ENCODE data around the gene SIRPA.

Gene SIRPA

GRCh38 chr20:1924910-1925861 is 30.0 kb downstream of the SIRPA start:
- no peaks in the 10 kb centered on the region for H3K27me3 ChIP-seq (ENCODE audit: insufficient read depth, poor library complexity, severe bottlenecking)
- H3K27ac ChIP-seq (replicated peaks): no peak overlapping the region
- no peak overlapping the region for H3K4me3 ChIP-seq (replicated peaks; ENCODE audit: insufficient read depth, low read length)
- no peak for DNase-seq (ENCODE audit: low read depth in 1 of 2, low spot score in 1 of 2)
- TF ChIP-seq REST (IDR thresholded peaks at IDR 0.05; ENCODE audit: insufficient replicate concordance, low read depth) (no peak), GABPA (IDR thresholded peaks at IDR 0.05; ENCODE audit: low read depth) (no peak), SPI1 (IDR thresholded peaks at IDR 0.05; ENCODE audit: borderline replicate concordance, low read depth) (no peak), CTCF (IDR thresholded peaks at IDR 0.05; ENCODE audit: insufficient read depth, low read length) (no peak), POLR2AphosphoS5 (IDR thresholded peaks at IDR 0.05; ENCODE audit: low read depth) (no peak)

- H3K27me3 ChIP-seq (ENCODE audit: insufficient read depth, poor library complexity, severe bottlenecking): no peaks in the 10 kb centered on the region
- no peak overlapping the region for H3K4me3 ChIP-seq (replicated peaks; ENCODE audit: insufficient read depth, low read length)
- H3K27ac ChIP-seq (replicated peaks): no peak overlapping the region
- no peak for TF ChIP-seq REST (IDR thresholded peaks at IDR 0.05; ENCODE audit: insufficient replicate concordance, low read depth)
- no peak for TF ChIP-seq CTCF (IDR thresholded peaks at IDR 0.05; ENCODE audit: insufficient read depth, low read length)
- TF ChIP-seq SPI1 (IDR thresholded peaks at IDR 0.05; ENCODE audit: borderline replicate concordance, low read depth): no peak
- no peak for TF ChIP-seq GABPA (IDR thresholded peaks at IDR 0.05; ENCODE audit: low read depth)
- TF ChIP-seq POLR2AphosphoS5 (IDR thresholded peaks at IDR 0.05; ENCODE audit: low read depth): no peak
- DNase-seq (ENCODE audit: low read depth in 1 of 2, low spot score in 1 of 2): no peak
These were observed 31.0 kb downstream of the SIRPA start for GRCh38 chr20:1926237-1926636.

GRCh38 chr20:1927217-1927616 is 32.0 kb downstream of the SIRPA start:
- Histone ChIP-seq H3K27ac (replicated peaks) (no peak overlapping the region), H3K27me3 (ENCODE audit: insufficient read depth, poor library complexity, severe bottlenecking) (no peaks in the 10 kb centered on the region), H3K4me3 (replicated peaks; ENCODE audit: insufficient read depth, low read length) (no peak overlapping the region)
- DNase-seq (ENCODE audit: low read depth in 1 of 2, low spot score in 1 of 2): no peak
- TF ChIP-seq CTCF (IDR thresholded peaks at IDR 0.05; ENCODE audit: insufficient read depth, low read length): no peak
- no peak for TF ChIP-seq POLR2AphosphoS5 (IDR thresholded peaks at IDR 0.05; ENCODE audit: low read depth)
- peak; percentile 38; the same call in 1 of the 2 replicates for TF ChIP-seq SPI1 (IDR thresholded peaks at IDR 0.05; ENCODE audit: borderline replicate concordance, low read depth)

All from HL-60 (cell line).